A673 (cell line): Measurements from ENCODE around the gene ZNF827.

Source experiments
- CTCF ChIP-seq: fragments of 300-800, 200-600 bp; sonication (generic); conservative IDR thresholded peaks from 2 replicates; pipeline ENCODE4 v1.5.1; 2017; ENCODE audit warnings: low read depth, mild to moderate bottlenecking, antibody characterized with exemption, low read length, moderate library complexity, mixed read lengths
- EZH2 ChIP-seq: fragments of 200-600 bp; sonication (generic); IDR thresholded peaks from 2 replicates; pipeline ENCODE4 v1.6.1; 2017; ENCODE audit warnings: borderline replicate concordance, low read depth, mild to moderate bottlenecking, mixed read lengths, antibody characterized with exemption, low read length; ENCODE audit not compliant: poor library complexity, severe bottlenecking

GRCh38 chr4:145904413-145905177 is 34.0 kb downstream of the ZNF827 start:
- no peak for TF ChIP-seq CTCF
- TF ChIP-seq EZH2 = no peak
